OCI-LY3 (cell line): ENCODE measurements around the gene LYRM1.

ENCODE experiments used
- CTCF ChIP-seq: fragments of 200-600, 300-600 bp; sonication (generic); IDR thresholded peaks from 2 replicates; pipeline ENCODE4 v1.5.1; 2014; ENCODE audit warnings: antibody characterized with exemption, low read length, low read depth
- EZH2phosphoT487 ChIP-seq: fragments of 200-600 bp; shearing (Covaris generic); IDR thresholded peaks from 2 replicates; pipeline ENCODE4 v1.6.1; 2018; ENCODE audit warnings: antibody characterized with exemption, mixed run types, low read depth

DNA sequence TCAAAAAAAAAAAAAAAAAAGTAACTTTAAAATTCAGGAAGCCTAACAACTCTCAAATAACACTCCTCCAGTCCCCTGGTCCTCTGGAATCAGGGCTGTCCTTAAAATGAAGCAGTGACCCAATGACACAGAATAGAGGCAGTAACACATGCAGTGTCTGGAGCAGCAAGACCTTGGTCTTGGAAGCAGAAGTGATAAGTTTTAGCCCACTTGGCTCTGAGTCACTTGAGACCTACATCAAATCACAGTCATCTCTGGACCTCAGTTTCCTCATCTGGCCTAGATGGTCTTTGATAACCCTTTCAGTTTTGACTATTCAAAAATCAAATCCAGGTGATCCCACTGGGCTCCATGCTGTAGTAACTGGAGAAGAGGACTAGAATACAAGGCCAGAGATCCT is 39.0 kb downstream of the LYRM1 start:
- TF ChIP-seq CTCF, result no peak
- TF ChIP-seq EZH2phosphoT487, result no peak
